LNCAP (cell line): ENCODE results near the gene ESR1.

Experiments used
- TF ChIP-seq, protein P1 (sequence below): fragments of 450-650 bp; IDR thresholded peaks from 2 replicates; pipeline ENCODE4 v1.5.1; 2017; ENCODE audit warnings: mild to moderate bottlenecking

ESR1 gene

DNA sequence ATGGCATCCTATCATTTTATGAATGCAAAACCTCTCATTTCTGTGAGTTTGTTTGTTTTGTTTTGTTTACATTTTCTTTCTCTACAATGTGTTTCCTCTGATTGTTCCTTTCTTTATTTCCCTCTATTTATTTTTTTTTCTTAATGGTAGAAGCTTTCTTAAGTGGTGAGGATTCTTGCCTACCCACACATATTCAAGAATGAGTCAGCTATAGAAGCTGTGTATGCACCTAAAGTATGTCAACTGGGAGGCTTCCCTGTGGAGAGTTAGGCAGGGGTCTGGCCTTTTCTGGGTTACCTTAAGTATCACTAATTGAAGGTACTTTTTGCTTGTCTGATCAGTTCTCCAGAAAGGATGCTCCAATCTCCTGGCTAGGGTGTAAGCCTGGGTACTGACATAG lies 354.0 kb downstream of the ESR1 start:
- TF ChIP-seq, protein P1, sequence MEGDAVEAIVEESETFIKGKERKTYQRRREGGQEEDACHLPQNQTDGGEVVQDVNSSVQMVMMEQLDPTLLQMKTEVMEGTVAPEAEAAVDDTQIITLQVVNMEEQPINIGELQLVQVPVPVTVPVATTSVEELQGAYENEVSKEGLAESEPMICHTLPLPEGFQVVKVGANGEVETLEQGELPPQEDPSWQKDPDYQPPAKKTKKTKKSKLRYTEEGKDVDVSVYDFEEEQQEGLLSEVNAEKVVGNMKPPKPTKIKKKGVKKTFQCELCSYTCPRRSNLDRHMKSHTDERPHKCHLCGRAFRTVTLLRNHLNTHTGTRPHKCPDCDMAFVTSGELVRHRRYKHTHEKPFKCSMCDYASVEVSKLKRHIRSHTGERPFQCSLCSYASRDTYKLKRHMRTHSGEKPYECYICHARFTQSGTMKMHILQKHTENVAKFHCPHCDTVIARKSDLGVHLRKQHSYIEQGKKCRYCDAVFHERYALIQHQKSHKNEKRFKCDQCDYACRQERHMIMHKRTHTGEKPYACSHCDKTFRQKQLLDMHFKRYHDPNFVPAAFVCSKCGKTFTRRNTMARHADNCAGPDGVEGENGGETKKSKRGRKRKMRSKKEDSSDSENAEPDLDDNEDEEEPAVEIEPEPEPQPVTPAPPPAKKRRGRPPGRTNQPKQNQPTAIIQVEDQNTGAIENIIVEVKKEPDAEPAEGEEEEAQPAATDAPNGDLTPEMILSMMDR: no peak

GRCh38 chr6:152164957-152165356 lies 357.5 kb downstream of the ESR1 start:
- TF ChIP-seq, protein P1: no peak

GRCh38 chr6:152166497-152166896 lies 359.0 kb downstream of the ESR1 start:
- TF ChIP-seq, protein P1: no peak

DNA sequence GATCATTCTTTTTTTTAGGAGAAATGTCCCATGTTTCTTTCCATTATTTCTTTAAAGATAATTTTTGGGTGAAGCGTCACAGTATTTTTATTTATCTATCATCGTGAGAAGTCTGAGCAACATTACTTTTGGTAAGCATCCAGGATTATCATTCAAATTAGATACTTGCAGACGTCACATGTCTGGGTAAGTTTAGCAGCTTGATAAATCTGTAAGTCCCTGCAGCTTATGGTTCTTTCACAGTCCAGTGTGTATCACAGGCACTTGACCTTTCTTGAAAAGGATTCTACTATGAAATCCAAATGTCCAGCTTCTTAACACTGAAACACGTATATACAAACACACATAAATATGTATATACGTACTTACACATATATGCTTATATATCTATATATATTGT lies 359.4 kb downstream of the ESR1 start:
- TF ChIP-seq, protein P1: no peak

GRCh38 chr6:152167641-152168603 lies 360.4 kb downstream of the ESR1 start:
- TF ChIP-seq, protein P1: no peak

- TF ChIP-seq, protein P1: no peak
These were observed 362.8 kb downstream of the ESR1 start for GRCh38 chr6:152170313-152170701.

DNA sequence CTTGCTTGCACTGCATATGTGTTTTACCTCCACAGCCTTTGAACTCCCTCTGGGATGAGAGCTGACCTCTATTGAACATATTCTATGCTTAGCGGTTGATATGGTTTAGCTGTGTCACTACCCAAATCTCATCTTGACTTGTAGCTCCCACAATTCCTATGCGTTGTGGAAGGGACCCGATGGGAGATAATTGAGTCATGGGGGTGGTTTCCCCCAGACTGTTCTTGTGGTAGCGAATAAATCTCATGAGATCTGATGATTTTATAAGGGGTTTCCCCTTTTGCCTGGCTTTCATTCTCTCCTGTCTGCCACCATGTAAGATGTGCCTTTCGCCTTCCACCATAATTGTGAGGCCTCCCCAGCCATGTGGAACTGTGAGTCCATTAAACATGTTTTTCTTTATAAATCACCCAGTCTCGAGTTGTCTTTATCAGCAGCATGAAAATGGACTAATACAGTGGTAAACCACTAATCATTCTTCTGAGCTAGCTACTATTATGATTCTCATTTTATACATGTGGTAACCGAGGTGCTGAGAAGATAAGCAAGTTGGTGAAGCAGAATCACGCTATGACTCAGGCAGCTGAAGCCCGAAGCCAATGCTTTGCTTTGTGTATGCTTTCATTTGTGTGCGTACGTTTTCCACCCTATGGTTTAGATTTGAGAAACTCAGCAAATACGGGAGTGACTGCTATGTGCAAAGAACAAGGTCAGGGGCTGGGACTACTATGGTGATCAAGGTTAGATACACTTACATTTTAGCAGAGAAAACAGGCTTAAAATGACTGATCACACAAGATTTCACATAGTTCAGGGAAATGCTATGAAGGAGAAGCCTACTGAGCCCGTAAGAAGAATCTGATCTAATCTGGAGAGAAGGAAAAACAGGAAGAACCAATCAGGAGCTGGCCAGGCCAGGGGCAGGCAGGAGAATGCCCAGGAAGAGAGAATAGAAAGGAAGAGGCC lies 363.5 kb downstream of the ESR1 start:
- TF ChIP-seq, protein P1: no peak
